Measurements from ENCODE around the gene UBE2V1.
"Not testable (repeated sequence)": the region's sequence is repeated elsewhere in the genome, so short reads cannot be mapped to it uniquely, and the experiment has no call there.

Gene UBE2V1

GRCh38 chr20:50108556-50109235 lies 4.3 kb downstream of the UBE2V1 start:
- DNase-seq (ENCODE audit: low read depth) = no peak
- TF ChIP-seq CTCF (IDR thresholded peaks at IDR 0.05; ENCODE audit: control insufficient read depth, extremely low read depth, insufficient read depth) = no peak
- H3K4me3 ChIP-seq (ENCODE audit: low read depth, low read length) = no peak overlapping the region

DNA sequence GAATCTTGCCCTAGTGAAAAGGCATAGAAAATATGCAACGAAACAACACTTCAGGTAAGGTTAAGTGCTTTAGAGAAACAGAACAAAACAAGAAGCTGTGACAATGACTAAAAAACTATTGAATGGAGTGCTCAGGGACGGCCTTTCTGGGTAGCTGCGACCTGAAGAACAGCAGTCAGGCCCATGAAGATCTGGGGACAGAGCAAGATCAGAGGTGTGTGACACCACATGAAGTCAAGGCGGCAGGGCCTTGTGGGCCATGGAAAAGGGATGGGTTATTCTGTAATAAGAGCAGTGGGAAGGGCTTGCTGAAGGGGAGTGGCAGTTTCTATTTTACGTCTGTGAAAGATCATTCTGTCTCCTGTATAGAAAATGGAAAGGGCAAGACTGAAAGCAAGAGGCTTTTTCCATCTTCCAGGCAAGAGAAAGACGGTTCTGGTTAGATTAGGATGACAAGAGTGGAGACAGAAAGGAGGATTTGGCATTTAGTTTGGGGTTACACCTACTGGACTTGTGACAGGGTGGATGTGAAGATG lies 5.1 kb downstream of the UBE2V1 start:
- H3K4me3 ChIP-seq (ENCODE audit: low read depth, low read length) = no peak overlapping the region
- DNase-seq (ENCODE audit: low read depth) = no peak
- TF ChIP-seq CTCF (IDR thresholded peaks at IDR 0.05; ENCODE audit: control insufficient read depth, extremely low read depth, insufficient read depth) = no peak

DNA sequence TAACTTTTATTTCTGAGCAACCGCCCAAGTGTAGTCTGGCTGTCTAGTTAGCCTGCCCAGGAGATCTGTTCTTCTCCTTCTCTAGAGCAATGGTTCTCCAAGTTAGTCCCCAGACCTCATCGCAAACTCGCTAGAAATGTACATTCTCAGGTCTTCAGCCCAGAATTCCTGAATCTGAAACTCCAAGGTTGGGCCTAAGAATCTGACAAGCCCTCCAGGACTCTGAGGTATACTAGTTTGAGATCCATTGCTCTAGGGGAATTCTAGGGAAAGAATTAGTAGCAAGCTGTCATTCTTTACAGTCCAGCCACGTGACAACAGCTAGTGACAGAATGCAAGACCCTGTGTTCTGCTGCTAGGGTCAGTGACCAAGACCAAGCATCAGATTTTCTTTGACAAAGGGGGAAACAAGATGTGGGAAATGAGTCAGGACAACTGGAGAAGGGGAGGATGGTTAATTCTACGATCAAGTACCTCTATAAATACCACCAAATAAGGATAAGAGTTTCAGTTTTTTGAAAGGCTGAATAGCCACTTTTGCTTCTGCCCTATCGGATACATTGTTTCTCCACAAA lies 5.8 kb downstream of the UBE2V1 start:
- H3K4me3 ChIP-seq (ENCODE audit: low read depth, low read length) = no peak overlapping the region
- no peak for DNase-seq (ENCODE audit: low read depth)
- no peak for TF ChIP-seq CTCF (IDR thresholded peaks at IDR 0.05; ENCODE audit: control insufficient read depth, extremely low read depth, insufficient read depth)

- not testable (repeated sequence) for DNase-seq (ENCODE audit: low read depth); H3K4me3 ChIP-seq (ENCODE audit: low read depth, low read length)
Measured at GRCh38 chr20:50106669-50107068, 6.3 kb downstream of the UBE2V1 start.

- not testable (repeated sequence) for H3K4me3 ChIP-seq (ENCODE audit: low read depth, low read length); DNase-seq (ENCODE audit: low read depth)
Measured at GRCh38 chr20:50103464-50104107, 9.4 kb downstream of the UBE2V1 start.

- not testable (repeated sequence) for H3K4me3 ChIP-seq (ENCODE audit: low read depth, low read length); DNase-seq (ENCODE audit: low read depth)
Measured at GRCh38 chr20:50102551-50102950, 10.4 kb downstream of the UBE2V1 start.

DNA sequence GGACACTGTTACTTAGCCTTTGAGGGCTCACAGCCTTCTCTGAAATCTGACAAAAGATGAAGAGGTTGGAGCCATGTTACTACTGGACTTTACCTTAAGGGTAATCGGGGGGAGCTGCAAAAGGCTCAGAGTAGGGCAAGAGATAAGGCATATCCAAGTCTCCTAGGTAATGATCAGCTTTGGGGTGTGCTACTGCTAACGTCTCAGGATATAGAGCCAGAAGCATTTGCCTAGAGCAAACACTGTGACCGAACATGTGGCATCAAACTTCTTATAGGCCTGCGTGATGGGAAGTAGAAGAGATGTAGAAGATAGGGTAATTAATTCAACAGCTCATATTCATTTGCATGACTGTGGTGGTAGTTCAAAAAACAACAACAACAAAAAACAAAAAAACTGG lies 11.1 kb downstream of the UBE2V1 start:
- no peak for TF ChIP-seq CTCF (IDR thresholded peaks at IDR 0.05; ENCODE audit: control insufficient read depth, extremely low read depth, insufficient read depth)
- no peak overlapping the region for H3K4me3 ChIP-seq (ENCODE audit: low read depth, low read length)
- no peak for DNase-seq (ENCODE audit: low read depth)

GRCh38 chr20:50101281-50101680 lies 11.7 kb downstream of the UBE2V1 start:
- DNase-seq (ENCODE audit: low read depth) = no peak
- H3K4me3 ChIP-seq (ENCODE audit: low read depth, low read length) = no peak overlapping the region
- TF ChIP-seq CTCF (IDR thresholded peaks at IDR 0.05; ENCODE audit: control insufficient read depth, extremely low read depth, insufficient read depth) = no peak

Data from LNCaP clone FGC (cell line).